ENCODE data around the gene CRELD2.

Gene CRELD2

GRCh38 chr22:49960159-49961004 is 41.9 kb downstream of the CRELD2 start, which contains the start of gene PIM3:
Gene PIM3 (plus strand): TSS chr22:49960772. CDS start chr22:49960948, 176 bp downstream.
- TF ChIP-seq, protein P1, sequence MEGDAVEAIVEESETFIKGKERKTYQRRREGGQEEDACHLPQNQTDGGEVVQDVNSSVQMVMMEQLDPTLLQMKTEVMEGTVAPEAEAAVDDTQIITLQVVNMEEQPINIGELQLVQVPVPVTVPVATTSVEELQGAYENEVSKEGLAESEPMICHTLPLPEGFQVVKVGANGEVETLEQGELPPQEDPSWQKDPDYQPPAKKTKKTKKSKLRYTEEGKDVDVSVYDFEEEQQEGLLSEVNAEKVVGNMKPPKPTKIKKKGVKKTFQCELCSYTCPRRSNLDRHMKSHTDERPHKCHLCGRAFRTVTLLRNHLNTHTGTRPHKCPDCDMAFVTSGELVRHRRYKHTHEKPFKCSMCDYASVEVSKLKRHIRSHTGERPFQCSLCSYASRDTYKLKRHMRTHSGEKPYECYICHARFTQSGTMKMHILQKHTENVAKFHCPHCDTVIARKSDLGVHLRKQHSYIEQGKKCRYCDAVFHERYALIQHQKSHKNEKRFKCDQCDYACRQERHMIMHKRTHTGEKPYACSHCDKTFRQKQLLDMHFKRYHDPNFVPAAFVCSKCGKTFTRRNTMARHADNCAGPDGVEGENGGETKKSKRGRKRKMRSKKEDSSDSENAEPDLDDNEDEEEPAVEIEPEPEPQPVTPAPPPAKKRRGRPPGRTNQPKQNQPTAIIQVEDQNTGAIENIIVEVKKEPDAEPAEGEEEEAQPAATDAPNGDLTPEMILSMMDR (IDR thresholded peaks at IDR 0.05; ENCODE audit: low read depth, low read length, missing control alignments): no peak
- peak; percentile 87 for DNase-seq
- Histone ChIP-seq H3K4me3 (ENCODE audit: low read depth, low read length) (peak within 1 kb of the TSS; percentile 70), H3K27ac (peak within 1 kb of the TSS; percentile 91), H3K36me3 (replicated peaks) (peaks cover 20% of the 10 kb centered on the region), H3K27me3 (replicated peaks) (no peaks in the 10 kb centered on the region)
- in situ Hi-C loops (cut with HindIII; ENCODE audit: low pct_ligation_motif_present, low sequenced_read_pairs): no loop called here

DNA sequence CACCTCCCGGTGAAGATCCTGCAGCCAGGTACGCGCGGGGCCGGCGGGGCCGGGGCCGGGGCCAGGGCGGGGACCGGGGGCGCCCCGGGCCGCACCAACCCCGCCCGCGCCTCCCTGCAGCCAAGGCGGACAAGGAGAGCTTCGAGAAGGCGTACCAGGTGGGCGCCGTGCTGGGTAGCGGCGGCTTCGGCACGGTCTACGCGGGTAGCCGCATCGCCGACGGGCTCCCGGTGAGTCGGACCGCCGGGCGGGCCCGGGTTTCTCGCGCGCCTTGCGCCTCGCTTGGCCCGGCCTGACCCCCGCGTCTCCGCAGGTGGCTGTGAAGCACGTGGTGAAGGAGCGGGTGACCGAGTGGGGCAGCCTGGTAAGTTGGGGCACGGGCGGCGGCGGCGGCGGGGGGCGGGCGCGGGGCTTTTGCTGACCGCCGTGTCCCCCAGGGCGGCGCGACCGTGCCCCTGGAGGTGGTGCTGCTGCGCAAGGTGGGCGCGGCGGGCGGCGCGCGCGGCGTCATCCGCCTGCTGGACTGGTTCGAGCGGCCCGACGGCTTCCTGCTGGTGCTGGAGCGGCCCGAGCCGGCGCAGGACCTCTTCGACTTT is 42.7 kb downstream of the CRELD2 start:
- Histone ChIP-seq H3K4me3 (ENCODE audit: low read depth, low read length) (peak overlapping the region; percentile 70), H3K27ac (peak overlapping the region; percentile 91), H3K27me3 (replicated peaks) (no peaks in the 10 kb centered on the region), H3K36me3 (replicated peaks) (peaks cover 20% of the 10 kb centered on the region)
- peak; percentile 11 for DNase-seq
- in situ Hi-C loops (cut with HindIII; ENCODE audit: low pct_ligation_motif_present, low sequenced_read_pairs): no loop called here
- TF ChIP-seq, protein P1 (IDR thresholded peaks at IDR 0.05; ENCODE audit: low read depth, low read length, missing control alignments): no peak

GRCh38 chr22:49961601-49962011 is 43.2 kb downstream of the CRELD2 start:
- Histone ChIP-seq H3K36me3 (replicated peaks) (peaks cover 20% of the 10 kb centered on the region), H3K27ac (peak overlapping the region; percentile 91), H3K27me3 (replicated peaks) (no peaks in the 10 kb centered on the region), H3K4me3 (ENCODE audit: low read depth, low read length) (peak overlapping the region; percentile 70)
- in situ Hi-C loops (cut with HindIII; ENCODE audit: low pct_ligation_motif_present, low sequenced_read_pairs): no loop called here
- no peak for DNase-seq
- TF ChIP-seq, protein P1 (IDR thresholded peaks at IDR 0.05; ENCODE audit: low read depth, low read length, missing control alignments): no peak

DNA sequence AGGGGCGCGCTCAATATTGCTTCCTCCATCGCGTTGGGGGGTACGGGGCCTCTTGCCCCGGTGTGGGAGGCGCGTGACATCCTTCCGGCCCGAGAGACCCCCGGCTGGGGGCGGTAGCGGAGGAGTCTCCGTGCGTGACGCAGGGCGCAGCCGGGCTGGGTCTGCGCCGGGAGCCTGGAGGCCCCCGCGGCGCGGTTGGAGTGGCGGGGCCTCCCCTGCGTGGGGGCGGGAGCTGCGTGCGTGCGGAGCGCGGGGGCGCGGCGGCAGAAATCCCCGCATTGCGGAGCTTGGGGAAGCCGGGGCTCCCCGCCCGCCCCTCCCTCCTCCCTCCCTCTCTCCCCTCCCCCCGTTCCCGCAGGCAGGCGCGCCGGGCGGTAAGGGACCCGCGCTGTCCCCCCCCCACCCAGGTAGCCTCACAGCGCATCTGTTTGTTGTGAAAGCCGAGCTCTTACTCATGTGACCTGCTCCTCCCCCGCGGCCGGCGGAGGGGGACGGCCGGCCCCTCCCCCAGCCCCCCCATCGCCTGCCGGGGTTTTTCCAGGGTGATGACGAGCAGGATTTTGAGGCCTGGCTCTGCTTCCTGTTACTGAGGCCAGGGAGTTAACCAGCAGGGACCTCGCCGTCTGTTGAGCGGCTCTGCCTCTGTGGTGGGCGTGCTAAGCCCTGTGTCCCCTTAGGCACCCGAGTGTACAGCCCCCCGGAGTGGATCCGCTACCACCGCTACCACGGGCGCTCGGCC is 43.7 kb downstream of the CRELD2 start:
- H3K4me3 ChIP-seq (ENCODE audit: low read depth, low read length): peak overlapping the region; percentile 70
- DNase-seq: peak; percentile 89
- in situ Hi-C loops (cut with HindIII; ENCODE audit: low pct_ligation_motif_present, low sequenced_read_pairs): no loop called here
- no peaks in the 10 kb centered on the region for H3K27me3 ChIP-seq (replicated peaks)
- TF ChIP-seq, protein P1 (IDR thresholded peaks at IDR 0.05; ENCODE audit: low read depth, low read length, missing control alignments): no peak
- peak overlapping the region; percentile 91 for H3K27ac ChIP-seq
- H3K36me3 ChIP-seq (replicated peaks): peaks cover 20% of the 10 kb centered on the region

- TF ChIP-seq, protein P1 (IDR thresholded peaks at IDR 0.05; ENCODE audit: low read depth, low read length, missing control alignments): no peak
- no peak for DNase-seq
- Histone ChIP-seq H3K27me3 (replicated peaks) (no peaks in the 10 kb centered on the region), H3K36me3 (replicated peaks) (peaks cover 20% of the 10 kb centered on the region), H3K27ac (peak overlapping the region; percentile 87), H3K4me3 (ENCODE audit: low read depth, low read length) (peak overlapping the region; percentile 70)
- in situ Hi-C loops (cut with HindIII; ENCODE audit: low pct_ligation_motif_present, low sequenced_read_pairs): no loop called here
Observed at GRCh38 chr22:49962751-49963646, 44.6 kb downstream of the CRELD2 start.

Data from brain microvascular endothelial cell (primary cell).